Astrocyte (in vitro differentiated cells and primary cell): ENCODE data around the gene ZFAND4. TPM values are rescaled to one million over a fixed set of nuclear protein-coding genes. Genes with fewer than 3 reads are reported as not detected.

Experiments used
- DNase-seq: peaks from one replicate; pipeline ENCODE4 v3.0.0-alpha.2; 2010; ENCODE audit warnings: low read depth
- FAIRE-seq: peaks from 2 replicates; lab custom pipeline; 2011; peaks lifted over from hg19 to GRCh38; lab: Jason Lieb, UNC
- H2AFZ ChIP-seq: 2 replicates; pipeline ENCODE4 v1.6.0; 2012; ENCODE audit warnings: low read depth, low read length, inconsistent platforms
- H3K27ac ChIP-seq: 2 replicates; pipeline ENCODE4 v1.5.1; 2011; ENCODE audit warnings: low read depth, low read length, inconsistent platforms
- H3K27me3 ChIP-seq: 2 replicates; pipeline ENCODE4 v1.6.0; 2011; ENCODE audit warnings: low read length, inconsistent platforms; ENCODE audit not compliant: insufficient read depth
- H3K36me3 ChIP-seq: 2 replicates; pipeline ENCODE4 v1.5.1; 2011; ENCODE audit warnings: low read length, inconsistent platforms; ENCODE audit not compliant: insufficient read depth
- H3K4me1 ChIP-seq: 2 replicates; pipeline ENCODE4 v1.5.1; 2011; ENCODE audit warnings: low read length, inconsistent platforms; ENCODE audit not compliant: insufficient read depth
- H3K4me2 ChIP-seq: 2 replicates; pipeline ENCODE4 v1.6.0; 2012; ENCODE audit warnings: low read length, inconsistent platforms
- H3K4me3 ChIP-seq: 2 replicates; pipeline ENCODE4 v1.5.1; 2011; ENCODE audit warnings: low read depth, mild to moderate bottlenecking, low read length, inconsistent platforms; ENCODE audit not compliant: insufficient read depth
- H3K79me2 ChIP-seq: 2 replicates; pipeline ENCODE4 v1.6.0; 2012; ENCODE audit warnings: mild to moderate bottlenecking, low read length, inconsistent platforms; ENCODE audit not compliant: insufficient read depth
- H3K9ac ChIP-seq: 2 replicates; pipeline ENCODE4 v1.6.0; 2012; ENCODE audit warnings: mild to moderate bottlenecking, low read length, inconsistent platforms
- H3K9me3 ChIP-seq: 2 replicates; pipeline ENCODE4 v1.5.1; 2012; ENCODE audit warnings: low read depth, mild to moderate bottlenecking, low read length, inconsistent platforms; ENCODE audit not compliant: insufficient read depth
- H4K20me1 ChIP-seq: 2 replicates; pipeline ENCODE4 v1.6.0; 2012; ENCODE audit warnings: low read length, inconsistent platforms; ENCODE audit not compliant: insufficient read depth
- H3K27ac Mint-ChIP-seq: one replicate; pipeline ENCODE4 v1.8.0; 2021; ENCODE audit warnings: mild to moderate bottlenecking, mixed read lengths; ENCODE audit not compliant: unreplicated experiment
- H3K27me3 Mint-ChIP-seq: one replicate; pipeline ENCODE4 v1.8.0; 2021; ENCODE audit warnings: low read depth, mixed read lengths; ENCODE audit not compliant: unreplicated experiment
- H3K36me3 Mint-ChIP-seq: one replicate; pipeline ENCODE4 v1.8.0; 2021; ENCODE audit warnings: low read depth, mixed read lengths; ENCODE audit not compliant: unreplicated experiment
- H3K4me1 Mint-ChIP-seq: one replicate; pipeline ENCODE4 v1.8.0; 2021; ENCODE audit warnings: low read depth, mixed read lengths; ENCODE audit not compliant: unreplicated experiment
- H3K4me3 Mint-ChIP-seq: one replicate; pipeline ENCODE4 v1.8.0; 2021; ENCODE audit warnings: mild to moderate bottlenecking, moderate library complexity, mixed read lengths; ENCODE audit not compliant: unreplicated experiment
- H3K9me3 Mint-ChIP-seq: one replicate; pipeline ENCODE4 v1.8.0; 2021; ENCODE audit warnings: mild to moderate bottlenecking, mixed read lengths; ENCODE audit not compliant: unreplicated experiment
- EZH2 ChIP-seq: IDR thresholded peaks from 2 replicates; pipeline ENCODE4 v1.6.1; 2012; ENCODE audit warnings: mild to moderate bottlenecking, low read length, inconsistent platforms; ENCODE audit not compliant: insufficient read depth
- total RNA-seq: library from RNA; stranded (reverse); gene quantifications from 2 replicates; pipeline ENCODE4 v1.2.1, GENCODE V29; 2021
- TF ChIP-seq, protein P1 (sequence below): IDR thresholded peaks from 2 replicates; pipeline ENCODE4 v1.5.1; 2011; ENCODE audit warnings: low read depth, mild to moderate bottlenecking, inconsistent platforms, low read length, moderate library complexity; ENCODE audit not compliant: insufficient read depth

ZFAND4 gene
- total RNA-seq, 1 donor from 2014 or later: 4.6 TPM

DNA sequence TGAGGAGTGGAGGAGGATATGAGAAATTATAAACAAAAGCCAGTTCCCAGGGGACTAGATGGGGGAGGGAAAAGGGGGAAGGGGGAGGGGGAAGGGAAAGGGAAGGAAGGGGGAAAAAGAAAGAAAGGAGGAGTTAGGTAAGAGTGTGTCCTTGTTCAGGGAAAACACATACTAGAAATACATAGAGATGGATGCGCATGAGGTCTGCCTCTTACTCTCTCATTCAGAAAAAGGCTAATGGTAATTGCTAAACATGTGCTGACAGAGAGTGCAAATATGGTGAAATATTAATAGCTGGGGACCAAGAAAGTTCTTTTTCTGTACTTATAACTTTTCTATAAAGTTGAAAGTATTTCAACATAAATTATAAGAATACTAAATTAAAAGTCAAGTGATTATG is 64.5 kb downstream of the ZFAND4 start:
- no peak for FAIRE-seq
- no peak overlapping the region for H3K4me2 ChIP-seq
- H3K27ac Mint-ChIP-seq: no peak overlapping the region
- no peak overlapping the region for H3K27ac ChIP-seq
- H3K4me3 Mint-ChIP-seq: no peak overlapping the region
- H3K9me3 Mint-ChIP-seq: no peaks in the 10 kb centered on the region
- no peak overlapping the region for H3K9ac ChIP-seq
- H3K79me2 ChIP-seq: no peaks in the 10 kb centered on the region
- no peaks in the 10 kb centered on the region for H3K36me3 Mint-ChIP-seq
- no peak for DNase-seq
- H3K36me3 ChIP-seq: no peaks in the 10 kb centered on the region
- H2AFZ ChIP-seq: no peak overlapping the region
- no peaks in the 10 kb centered on the region for H3K4me1 ChIP-seq
- H3K4me3 ChIP-seq: no peak overlapping the region
- no peaks in the 10 kb centered on the region for H3K27me3 Mint-ChIP-seq
- no peak for TF ChIP-seq EZH2
- TF ChIP-seq, protein P1, sequence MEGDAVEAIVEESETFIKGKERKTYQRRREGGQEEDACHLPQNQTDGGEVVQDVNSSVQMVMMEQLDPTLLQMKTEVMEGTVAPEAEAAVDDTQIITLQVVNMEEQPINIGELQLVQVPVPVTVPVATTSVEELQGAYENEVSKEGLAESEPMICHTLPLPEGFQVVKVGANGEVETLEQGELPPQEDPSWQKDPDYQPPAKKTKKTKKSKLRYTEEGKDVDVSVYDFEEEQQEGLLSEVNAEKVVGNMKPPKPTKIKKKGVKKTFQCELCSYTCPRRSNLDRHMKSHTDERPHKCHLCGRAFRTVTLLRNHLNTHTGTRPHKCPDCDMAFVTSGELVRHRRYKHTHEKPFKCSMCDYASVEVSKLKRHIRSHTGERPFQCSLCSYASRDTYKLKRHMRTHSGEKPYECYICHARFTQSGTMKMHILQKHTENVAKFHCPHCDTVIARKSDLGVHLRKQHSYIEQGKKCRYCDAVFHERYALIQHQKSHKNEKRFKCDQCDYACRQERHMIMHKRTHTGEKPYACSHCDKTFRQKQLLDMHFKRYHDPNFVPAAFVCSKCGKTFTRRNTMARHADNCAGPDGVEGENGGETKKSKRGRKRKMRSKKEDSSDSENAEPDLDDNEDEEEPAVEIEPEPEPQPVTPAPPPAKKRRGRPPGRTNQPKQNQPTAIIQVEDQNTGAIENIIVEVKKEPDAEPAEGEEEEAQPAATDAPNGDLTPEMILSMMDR: no peak
- no peaks in the 10 kb centered on the region for H4K20me1 ChIP-seq
- H3K9me3 ChIP-seq: no peaks in the 10 kb centered on the region
- no peaks in the 10 kb centered on the region for H3K4me1 Mint-ChIP-seq
- no peaks in the 10 kb centered on the region for H3K27me3 ChIP-seq

DNA sequence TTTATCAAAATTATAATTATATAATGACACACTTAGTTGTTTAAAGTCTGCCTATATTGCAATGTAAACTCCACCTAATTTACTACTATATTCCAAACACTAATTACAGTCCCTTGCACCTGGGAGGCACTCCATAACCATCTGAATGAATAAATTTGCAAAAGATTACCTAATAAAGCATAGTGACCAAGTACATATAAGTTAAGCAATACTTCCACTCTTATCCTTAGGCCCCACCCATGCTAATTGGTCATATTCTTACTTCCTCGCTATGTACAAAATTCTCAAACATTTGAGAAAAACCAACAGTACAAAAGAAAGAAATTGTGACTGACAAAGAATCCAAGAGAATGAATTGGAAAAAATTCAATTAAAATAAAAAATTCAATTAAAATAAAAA is 65.3 kb downstream of the ZFAND4 start:
- H3K9me3 Mint-ChIP-seq: no peaks in the 10 kb centered on the region
- TF ChIP-seq, protein P1: no peak
- TF ChIP-seq EZH2: no peak
- Histone ChIP-seq H3K4me1 (no peaks in the 10 kb centered on the region), H3K4me3 (no peak overlapping the region), H3K9ac (no peak overlapping the region), H3K4me2 (no peak overlapping the region), H4K20me1 (no peaks in the 10 kb centered on the region), H3K27ac (no peak overlapping the region), H3K9me3 (no peaks in the 10 kb centered on the region), H3K27me3 (no peaks in the 10 kb centered on the region), H3K79me2 (no peaks in the 10 kb centered on the region), H3K36me3 (no peaks in the 10 kb centered on the region), H2AFZ (no peak overlapping the region)
- H3K36me3 Mint-ChIP-seq: no peaks in the 10 kb centered on the region
- no peaks in the 10 kb centered on the region for H3K27me3 Mint-ChIP-seq
- DNase-seq: no peak
- H3K4me1 Mint-ChIP-seq: no peaks in the 10 kb centered on the region
- no peak overlapping the region for H3K27ac Mint-ChIP-seq
- FAIRE-seq: no peak
- H3K4me3 Mint-ChIP-seq: no peak overlapping the region

DNA sequence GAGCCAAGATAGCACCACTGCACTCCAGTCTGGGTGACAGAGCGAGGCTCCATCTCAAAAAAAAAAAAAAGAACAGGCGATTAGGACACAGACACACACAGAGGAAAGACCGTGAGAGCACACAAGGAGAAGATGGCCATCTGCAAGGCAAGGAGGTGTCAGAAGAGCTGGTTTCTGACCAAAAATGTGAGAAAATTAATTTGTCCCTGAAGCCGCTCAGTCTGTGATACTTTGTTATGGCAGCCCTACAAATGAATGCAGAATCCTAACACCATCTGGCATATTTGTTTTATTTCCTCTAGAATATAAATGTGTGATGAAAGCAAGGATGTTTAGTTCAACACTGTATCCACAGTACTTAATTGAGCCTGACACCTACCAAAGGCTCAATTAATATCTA is 69.7 kb downstream of the ZFAND4 start:
- H3K27me3 Mint-ChIP-seq: peaks cover 2% of the 10 kb centered on the region
- no peak for FAIRE-seq
- no peak overlapping the region for H3K4me3 Mint-ChIP-seq

More for the DNA sequence above, 69.7 kb downstream of the ZFAND4 start:
- Histone ChIP-seq H3K27ac (no peak overlapping the region), H4K20me1 (no peaks in the 10 kb centered on the region), H2AFZ (no peak overlapping the region), H3K27me3 (peaks cover 8% of the 10 kb centered on the region), H3K4me2 (no peak overlapping the region), H3K36me3 (no peaks in the 10 kb centered on the region), H3K4me1 (no peaks in the 10 kb centered on the region), H3K9ac (no peak overlapping the region), H3K79me2 (no peaks in the 10 kb centered on the region), H3K4me3 (no peak overlapping the region), H3K9me3 (no peaks in the 10 kb centered on the region)
- TF ChIP-seq, protein P1: no peak
- no peak for TF ChIP-seq EZH2
- Mint-ChIP-seq H3K36me3 (no peaks in the 10 kb centered on the region), H3K27ac (no peak overlapping the region), H3K4me1 (no peaks in the 10 kb centered on the region), H3K9me3 (peaks cover 7% of the 10 kb centered on the region)
- no peak for DNase-seq
